Amygdala (tissue), 56 donors: Measurements from ENCODE around the gene NFATC4.
A peak's percentile ranks its signal among the peaks of the same experiment; 100 is the strongest.
"Not testable (repeated sequence)": the region's sequence is repeated elsewhere in the genome, so short reads cannot be mapped to it uniquely, and the experiment has no call there.

Experiments used
- DNase-seq, 56 donors: peaks; one replicate each; lab custom pipeline; 2025; lab: John Stamatoyannopoulos, UW

The NFATC4 gene

DNA sequence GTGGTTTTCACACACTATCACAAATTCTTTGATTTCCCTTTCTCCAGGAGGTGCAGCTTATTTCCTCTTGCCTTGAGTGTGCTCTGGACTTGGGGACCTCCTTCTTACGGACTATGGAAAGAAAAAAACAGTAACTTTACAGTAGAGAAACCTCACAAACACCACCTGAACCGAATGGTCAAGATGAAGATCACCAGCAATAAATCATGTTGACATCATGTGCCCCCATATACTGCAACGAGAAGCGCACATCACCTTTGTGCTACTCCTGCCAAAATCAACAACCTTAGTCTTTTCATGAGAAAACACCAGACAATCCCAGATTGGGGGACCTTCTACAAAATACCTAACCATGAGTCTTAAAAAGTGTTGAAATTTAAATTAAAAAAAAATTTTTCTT, 17.5 kb downstream of the NFATC4 start:
- no peak for DNase-seq

DNA sequence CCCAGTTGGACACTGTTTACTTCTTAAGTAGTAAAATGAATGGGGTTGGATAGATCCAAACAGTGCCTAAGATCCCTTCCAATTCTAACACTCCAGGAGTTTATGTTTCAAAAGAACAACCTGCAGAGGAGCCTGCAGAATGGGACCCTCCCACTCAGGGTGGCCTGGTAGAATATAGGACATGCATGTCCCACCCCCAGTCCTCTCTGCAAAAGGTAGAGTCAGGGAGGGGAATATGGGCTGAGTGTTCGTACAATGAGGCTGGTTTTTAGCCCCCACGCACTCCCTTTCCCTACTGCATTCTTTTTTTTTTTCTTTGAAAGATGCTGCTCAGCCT, 19.0 kb downstream of the NFATC4 start:
- no peak for DNase-seq

DNA sequence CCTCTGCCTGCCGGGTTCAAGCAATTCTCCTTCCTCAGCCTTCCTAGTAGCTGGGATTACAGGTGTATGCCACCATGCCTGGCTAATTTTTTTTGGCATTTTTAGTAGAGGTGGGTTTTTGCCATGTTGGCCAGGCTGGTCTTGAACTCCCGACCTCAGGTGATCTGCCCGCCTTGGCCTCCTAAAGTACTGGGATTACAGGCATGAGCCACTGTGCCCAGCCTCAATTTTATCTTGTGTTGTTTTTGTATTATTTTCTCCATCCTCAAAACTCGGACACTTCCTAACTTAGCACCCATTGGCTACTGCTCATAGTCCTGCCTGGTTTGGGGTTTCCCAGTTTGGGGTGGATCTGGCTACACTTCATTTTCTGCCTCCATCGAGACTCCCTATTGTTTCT, 19.6 kb downstream of the NFATC4 start:
- DNase-seq: not testable (repeated sequence)

DNA sequence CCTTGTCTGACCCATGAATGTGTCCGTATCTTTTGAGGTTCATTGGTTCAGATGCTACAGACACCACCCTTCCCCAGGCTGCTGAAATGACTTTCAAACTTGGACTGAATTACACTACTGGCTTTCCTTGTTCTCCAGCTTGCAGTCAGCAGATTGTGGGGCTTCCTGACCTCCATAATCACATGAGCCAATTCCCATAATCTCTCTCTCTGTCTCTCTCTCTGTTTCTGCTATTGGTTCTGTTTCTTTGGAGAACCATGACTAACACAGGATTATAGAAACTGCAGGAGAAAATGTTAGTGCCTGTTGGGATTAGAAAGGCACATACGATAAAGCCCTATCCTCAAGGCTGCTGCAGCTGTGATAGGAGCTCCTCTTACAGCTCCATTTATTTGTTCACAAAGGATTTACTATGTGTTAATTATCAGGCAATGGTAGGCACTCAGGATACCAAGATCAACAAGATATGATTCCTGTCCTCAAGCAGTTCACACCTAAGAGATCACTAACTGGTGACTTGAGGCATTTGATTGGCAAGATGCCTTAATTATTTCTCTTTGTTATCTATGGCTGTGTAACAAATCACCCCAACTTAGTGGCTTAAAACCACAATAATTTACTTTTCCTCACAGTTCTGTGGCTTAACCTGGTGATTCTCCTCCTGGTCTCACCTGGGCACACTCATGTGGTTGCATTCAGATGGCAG, 20.6 kb downstream of the NFATC4 start:
- no peak for DNase-seq

DNA sequence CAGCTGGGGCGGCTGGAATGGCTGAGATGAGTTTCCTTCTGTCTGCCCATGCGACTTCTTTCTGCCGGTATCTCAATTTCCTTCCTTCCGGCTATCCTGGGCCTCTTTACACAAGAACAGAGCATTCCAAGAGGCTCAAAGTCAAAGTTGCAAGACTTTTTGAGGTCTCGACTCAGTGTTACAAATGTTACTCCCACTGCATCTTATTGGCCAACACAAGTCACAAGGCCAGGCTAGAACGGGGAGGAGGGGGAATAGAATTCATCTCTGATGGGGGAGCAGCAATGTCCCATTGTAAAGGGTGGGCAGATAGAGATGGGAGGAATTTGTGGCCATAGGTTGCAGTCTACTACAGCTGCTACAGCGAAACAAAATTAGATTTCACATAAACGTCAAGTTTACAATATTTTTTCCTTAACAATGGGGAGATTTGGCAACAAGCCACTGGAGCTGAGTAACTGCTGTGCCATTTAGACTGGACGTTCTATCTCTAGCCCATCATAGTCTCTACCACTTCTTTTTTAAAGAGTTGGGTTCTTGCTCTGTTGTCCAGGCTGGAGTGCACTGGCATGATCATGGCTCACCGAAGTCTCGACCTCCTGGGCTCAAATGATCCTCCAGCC, 21.4 kb downstream of the NFATC4 start:
- DNase-seq: no peak

DNA sequence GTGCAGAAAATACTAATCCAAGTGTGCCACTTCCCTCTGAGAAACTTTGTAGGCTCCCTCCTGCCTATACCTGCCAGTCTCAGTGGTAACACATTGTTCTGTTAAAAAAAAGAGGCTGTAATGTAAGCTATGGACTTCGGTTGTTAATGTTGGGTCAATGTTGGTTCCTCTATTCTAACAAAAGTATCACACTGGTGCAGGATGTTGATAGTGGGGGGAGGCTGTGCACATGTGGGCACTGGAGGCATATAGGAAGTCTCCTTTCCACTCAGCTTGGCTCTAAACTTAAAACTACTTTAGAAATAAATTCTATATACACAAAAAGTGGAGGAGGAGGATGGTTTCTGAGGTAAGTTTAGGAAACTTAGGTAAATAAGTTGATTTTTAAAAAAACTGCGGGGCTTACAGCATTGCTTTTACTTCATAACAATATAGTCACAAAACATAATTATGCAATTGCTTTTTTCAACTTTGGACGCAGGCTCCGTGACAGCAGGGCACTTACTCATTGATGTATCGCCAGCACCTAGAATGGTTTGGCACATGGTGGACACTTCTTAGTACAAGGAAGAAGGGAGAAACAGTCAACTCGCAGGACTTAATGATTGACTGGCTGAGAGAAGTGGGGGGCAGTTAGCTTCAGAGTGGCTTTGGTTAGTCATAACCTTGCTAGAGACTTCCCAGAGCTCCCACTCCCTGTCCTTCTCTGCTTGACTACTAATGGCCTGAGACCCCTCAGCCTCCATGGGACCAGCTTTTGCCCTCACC, 22.9 kb downstream of the NFATC4 start:
- DNase-seq: no peak

DNA sequence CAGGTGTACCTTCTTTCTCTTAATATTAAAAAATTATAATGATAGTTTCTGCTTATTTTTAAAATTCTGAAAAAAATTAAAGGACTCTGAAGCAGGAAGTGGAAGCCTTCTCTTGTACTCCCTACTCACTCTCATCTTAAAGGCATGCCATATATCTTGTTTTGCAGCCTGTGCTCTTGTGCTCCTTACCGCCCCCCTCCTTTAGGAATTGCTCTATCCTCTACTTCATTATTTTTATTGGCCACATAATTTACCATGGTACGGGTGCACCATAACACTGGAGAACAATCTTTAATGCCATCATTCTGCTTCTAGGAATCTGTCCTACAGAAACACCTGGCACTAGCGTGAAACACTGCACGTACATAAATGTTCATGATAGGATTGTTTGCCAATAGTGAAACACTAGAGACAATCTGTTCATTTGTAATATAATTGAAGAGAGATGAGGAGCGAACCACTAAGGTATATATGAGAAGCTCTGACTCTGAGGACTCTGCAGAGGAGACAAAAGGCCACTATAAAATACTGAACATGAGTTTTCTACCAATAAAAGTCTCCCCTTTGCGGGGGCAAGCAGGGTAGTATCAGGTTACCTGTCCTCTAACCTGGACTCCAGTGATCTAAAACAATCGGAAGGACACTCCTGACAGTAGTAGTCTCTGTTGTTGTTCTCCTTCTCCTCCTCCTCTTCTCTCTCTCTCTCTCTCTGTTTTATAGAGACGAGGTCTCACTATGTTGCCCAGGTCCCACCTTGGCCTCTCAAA, 24.5 kb downstream of the NFATC4 start:
- DNase-seq: no peak

DNA sequence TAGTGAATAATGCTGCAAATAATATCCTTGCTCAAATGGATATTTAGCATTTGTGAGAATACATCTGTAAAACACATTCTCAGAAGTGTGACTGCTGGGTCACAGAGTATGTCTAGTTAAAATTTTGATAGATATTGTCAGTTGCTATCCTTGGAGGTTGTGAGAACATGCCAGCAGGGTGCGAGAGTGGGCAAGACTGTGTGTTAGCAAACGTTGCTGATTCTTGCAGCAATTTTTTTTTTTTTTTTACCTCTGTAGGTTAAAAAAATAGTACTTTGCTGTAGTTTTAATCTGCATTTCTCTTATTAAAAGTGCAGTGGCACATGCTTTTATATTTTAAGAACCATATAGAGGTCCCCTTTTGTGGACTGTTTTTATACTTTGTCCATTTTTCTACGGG, 26.3 kb downstream of the NFATC4 start:
- no peak for DNase-seq

DNA sequence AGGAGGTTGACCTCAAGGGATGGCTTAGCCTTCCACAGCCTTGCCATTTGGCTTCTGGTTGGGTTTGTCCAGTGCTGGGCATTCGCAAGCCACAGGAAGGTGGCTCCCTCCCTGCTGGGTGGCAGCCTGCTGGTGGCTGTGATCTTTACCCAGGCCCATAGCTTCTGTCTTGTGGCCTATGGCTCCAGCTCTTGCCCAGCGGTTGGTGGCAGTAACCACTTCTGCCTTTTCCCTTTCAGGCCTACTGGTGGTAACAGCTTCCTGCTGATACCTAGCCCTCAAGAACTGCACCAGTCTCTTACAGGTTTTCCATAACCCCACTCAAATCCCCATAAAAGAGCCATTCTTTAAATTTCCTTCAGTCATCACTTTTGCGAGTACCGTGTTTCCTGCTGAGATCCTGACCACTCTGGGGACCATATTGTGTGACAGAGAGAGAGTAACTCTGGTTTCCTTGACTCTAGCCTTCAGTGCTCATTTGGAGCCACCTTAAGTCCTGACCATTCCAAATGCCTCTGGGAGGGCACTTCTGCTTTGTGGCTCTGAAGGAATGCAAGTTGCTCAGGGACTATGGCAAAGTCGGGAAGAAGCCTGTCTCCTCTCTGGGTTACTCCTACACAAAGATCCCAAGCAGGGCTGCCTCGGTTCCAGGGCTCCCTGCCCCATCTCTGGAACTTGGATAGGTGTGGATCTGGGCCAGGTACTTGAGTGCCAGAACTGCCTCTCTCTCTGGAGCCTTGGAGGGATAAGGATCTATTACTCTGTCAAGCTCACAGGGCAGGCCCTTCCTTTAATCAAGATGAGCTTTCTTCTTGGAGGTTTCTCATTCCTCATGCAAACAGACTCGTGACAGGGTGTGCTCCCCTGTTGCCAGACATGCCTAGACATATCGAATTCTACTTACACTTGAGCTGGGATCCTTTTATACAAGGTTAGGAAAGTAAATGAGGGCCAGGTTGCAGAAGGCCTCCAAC, 27.9 kb downstream of the NFATC4 start:
- DNase-seq: no peak

DNA sequence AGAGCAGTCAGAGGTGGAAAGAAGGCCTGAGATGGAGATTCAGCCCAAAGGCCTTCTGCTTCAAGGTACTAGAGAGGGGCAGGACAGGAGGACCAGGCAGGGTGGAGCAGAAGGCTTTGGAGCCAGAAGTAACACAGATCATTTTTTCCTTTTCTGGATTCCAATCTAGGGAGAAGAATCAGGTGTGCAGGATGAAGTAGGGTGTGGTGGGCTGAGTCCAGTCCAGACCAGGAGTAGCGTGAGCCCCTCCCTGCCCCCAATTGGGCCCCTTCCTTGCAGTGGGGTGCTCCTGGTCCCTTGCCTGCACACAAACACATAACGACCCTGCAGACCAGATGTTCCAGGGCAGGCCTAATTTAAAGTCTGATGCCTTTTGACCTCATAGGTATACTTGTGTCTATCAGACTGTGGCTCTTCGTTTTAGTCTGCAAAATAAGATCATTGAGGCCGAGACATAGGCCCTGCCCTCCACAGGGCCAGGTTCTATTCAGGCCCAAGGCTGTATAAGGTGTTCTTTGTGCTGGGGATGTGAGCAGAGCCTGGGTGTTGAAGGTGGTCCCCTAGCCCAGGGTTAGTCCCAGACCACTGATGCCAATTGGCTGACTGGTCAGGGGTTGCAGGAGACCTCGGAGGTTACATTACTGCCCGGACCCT, 29.8 kb downstream of the NFATC4 start:
- no peak for DNase-seq

DNA sequence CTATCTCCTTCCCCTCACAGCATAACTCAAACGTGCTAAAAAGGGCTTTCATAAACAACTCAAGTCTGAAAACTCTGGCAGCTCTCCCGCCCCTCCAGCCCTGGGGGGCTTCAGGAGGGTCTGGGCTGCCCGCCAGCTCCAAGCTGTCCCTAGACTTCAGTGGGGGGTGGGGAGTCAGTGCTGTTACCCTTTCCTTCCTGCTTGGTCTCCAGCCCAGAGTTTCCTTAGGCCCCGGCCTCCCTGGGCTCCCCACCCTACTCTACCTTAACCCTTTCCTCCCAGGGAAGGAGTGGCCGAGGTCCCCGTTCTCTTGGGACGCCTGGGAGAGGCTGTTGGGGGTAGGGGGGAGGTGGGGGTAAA, 30.3 kb downstream of the NFATC4 start:
- peak in 1 of 56 donors; percentile 35 for DNase-seq

DNA sequence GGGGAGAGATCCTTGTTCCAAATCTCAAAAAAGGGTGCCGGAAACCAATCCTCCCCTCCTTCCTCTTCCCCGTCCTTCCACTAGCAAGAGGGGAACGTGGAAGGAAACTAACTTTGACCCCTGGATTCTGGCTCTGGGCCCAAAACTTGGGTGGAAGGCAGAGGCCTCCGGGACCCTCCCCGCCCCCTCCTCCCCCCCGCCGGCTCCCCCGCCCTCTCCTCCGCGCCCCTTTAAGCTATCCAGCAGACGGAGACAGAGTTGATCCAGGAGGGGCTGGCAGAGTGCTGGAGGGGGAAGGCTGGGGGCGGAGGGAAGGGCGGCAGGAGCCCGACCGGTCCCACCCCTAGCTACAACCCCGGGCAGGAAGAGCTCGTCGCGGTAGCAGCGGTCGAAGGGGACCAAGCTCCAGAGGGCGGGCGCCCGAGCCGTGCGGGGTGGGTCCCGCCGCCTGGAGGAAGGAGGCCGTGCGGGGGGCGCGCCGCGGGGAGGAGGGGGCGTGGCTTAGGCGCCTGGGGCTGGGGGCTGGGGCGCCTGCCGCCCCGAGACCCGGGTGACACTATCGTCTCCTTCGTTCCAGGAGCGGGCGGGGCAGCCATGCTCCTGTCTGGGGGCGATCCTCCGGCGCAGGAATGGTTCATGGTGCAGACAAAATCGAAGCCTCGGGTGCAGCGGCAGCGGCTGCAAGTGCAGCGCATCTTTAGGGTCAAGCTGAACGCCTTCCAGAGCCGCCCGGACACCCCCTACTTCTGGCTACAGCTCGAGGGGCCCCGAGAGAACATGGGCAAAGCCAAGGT, 30.9 kb downstream of the NFATC4 start, which contains the start of gene NYNRIN:
NYNRIN (plus strand) TSS at position 351 of the 794 bp plus-strand sequence; CDS start at position 595, 244 bp downstream.
- peak in 8 of 56 donors; percentile 12 to 72 (median 30) for DNase-seq

DNA sequence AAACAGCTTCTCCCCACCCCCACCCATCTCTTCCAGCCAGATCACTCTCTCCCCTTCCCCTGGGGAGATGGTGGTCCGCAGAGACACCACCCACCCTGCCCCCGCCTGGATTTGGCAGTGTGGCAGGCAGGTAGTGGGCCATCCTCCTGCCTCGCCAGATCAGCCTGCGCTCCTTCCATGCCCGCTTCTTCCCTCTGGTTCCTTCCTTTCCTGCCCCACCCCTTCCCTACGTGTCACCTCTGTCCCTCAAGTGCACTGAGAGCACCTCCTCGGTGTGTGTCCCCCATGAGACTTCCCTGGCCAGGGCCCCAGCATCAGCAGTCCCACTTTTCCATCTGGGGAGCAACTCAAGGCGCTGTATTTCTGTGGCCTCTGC, 31.5 kb downstream of the NFATC4 start:
- DNase-seq: peak in 1 of 56 donors; percentile 48

DNA sequence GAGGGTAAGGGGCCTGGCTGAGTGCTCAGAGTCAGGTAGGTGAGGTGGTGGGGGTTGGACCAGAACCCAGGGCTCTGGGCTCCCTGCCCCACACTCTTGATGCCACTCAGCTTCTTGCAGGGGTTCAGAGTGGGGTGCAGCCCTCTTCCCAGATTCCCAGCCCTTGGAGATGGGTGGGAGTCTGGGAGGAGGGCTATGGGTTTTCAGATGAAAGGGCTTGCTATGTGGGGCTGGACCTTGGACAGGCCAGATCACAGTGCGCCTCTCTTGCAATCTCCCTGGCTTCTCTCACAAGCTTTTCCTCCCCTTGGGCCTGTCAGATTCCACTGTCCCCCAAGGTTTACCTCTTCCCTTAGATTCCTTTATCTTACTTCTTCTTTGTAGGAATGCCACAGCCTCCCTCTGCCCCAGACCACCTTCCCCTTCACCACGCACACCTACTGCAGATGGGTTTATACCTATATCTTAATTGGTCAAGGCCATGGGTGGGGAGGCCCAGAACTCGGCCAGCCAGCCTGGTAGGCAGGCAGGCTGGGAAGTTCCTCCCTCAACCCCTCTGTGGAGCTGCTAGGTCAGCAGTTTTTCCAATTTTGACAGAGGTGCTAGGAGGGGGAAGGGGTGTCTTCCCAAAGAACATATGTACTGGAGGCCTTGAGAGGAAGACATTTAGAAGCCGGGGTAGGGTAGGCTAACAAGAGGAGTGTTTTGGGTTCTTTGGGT, 32.2 kb downstream of the NFATC4 start:
- no peak for DNase-seq

DNA sequence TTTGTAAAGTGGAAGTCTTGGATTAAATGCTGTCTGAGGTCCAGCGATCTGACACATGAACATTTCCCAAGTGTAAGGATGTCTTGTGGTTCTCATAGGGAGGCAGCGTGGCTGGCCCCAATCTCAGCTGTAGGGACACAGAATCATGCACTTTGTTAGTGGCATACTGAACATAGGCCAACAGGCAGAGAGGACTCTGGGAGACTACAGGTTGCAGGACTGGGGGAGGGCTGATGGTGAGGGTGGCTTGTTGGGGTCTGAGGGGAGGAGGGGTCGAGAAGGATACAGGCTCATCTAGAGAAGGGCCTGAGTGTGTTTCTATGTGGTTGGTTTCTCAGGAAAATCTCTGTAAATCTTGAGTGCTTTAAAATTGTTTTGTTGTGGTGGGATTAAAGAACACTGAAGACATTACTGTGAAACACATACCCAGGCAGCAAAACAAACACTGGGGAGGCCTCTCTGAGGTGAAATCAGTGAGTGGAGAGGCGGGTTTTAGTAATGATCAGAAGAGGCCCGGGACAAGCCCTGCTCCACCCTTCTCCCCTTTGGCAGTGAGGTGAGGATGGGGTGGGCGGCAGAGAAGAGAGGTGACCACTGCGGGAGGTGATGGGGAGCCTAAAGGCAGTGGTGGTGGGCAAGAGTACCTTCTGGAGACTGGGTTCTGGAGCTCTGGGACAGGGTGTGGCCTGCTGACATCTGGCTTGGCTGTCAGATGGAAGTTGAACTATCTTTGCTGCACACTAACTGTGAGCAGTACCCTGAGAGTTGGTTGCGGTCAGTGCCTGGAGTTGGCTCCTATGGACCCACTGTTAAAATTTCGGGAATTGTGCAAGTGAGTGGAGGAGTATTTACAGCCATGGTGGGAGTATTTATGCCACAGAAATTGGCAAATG, 34.1 kb downstream of the NFATC4 start:
- DNase-seq: no peak

DNA sequence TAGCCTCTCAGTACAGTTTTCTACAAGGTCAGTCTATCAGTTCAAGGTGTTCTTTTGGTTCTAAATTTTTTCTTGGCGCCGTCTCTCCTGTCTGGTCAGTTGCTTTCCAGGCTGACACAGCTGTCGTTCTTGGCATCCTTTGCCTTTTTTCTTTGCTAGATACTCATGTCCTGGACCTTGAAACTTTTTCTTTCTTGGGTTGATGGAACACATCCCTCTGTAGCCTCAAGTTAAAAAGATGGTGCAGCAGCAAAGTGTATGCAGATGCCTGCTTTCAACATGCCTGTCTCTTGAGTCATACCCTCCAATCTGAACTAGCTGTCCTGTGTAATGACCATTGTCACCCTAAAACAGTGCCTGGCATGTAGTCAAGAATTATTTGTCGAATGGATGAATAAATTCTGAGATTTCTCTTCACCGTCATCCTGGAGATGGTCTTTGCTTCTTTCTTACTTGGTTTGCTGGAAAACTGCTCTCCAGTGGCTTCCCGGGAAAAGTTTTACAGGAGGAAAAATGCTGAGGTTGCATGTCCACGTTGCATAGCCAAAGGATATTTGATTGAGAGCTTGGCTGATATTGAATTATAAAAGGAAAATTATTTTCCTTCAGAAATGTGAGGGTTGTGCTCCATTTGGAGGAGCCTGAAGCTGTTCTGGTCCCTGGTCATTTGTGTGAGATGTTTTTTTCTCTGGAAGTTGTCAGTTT, 35.5 kb downstream of the NFATC4 start:
- DNase-seq: no peak
